ENCODE results near the gene CORO1C.

Gene CORO1C

DNA sequence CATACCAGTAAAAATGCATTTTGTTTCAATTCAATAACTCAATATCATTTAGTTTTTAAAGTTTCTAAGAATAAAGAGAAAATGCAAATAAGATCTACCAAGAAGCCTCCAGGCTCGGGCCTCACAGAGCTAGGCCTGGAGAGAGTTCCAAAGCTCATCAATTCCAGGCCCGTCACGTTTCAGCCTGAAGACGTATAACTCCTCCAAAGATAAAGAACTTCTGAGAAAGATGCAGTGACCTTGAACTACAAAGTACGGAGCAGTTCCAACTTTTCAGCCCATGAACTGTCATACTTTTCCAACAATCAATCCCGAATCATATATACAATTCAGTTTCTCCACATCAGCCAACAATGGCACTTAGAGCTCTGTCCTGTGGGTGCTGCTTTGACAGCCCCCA lies 17.8 kb downstream of the CORO1C start:
- TF ChIP-seq, protein P1, sequence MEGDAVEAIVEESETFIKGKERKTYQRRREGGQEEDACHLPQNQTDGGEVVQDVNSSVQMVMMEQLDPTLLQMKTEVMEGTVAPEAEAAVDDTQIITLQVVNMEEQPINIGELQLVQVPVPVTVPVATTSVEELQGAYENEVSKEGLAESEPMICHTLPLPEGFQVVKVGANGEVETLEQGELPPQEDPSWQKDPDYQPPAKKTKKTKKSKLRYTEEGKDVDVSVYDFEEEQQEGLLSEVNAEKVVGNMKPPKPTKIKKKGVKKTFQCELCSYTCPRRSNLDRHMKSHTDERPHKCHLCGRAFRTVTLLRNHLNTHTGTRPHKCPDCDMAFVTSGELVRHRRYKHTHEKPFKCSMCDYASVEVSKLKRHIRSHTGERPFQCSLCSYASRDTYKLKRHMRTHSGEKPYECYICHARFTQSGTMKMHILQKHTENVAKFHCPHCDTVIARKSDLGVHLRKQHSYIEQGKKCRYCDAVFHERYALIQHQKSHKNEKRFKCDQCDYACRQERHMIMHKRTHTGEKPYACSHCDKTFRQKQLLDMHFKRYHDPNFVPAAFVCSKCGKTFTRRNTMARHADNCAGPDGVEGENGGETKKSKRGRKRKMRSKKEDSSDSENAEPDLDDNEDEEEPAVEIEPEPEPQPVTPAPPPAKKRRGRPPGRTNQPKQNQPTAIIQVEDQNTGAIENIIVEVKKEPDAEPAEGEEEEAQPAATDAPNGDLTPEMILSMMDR (IDR thresholded peaks at IDR 0.05; ENCODE audit: low read depth, low read length, missing control alignments) = no peak
- H3K4me3 ChIP-seq (ENCODE audit: low read depth, low read length) = no peak overlapping the region
- DNase-seq (ENCODE audit: low read depth) = no peak

DNA sequence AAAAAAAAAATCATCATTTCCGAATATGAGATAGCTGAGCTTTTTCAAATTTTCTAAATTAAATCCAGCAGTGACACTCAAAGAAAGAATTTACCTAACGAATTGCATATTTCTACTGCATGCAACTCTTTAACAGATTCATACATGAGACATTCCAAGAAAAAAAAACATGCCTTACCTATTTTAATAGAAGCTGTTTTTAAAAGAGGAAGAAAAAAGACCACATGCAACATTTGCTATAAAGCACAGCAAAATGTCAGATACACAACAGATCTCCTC lies 18.5 kb downstream of the CORO1C start:
- TF ChIP-seq, protein P1 (IDR thresholded peaks at IDR 0.05; ENCODE audit: low read depth, low read length, missing control alignments) = no peak
- no peak overlapping the region for H3K4me3 ChIP-seq (ENCODE audit: low read depth, low read length)
- no peak for DNase-seq (ENCODE audit: low read depth)

DNA sequence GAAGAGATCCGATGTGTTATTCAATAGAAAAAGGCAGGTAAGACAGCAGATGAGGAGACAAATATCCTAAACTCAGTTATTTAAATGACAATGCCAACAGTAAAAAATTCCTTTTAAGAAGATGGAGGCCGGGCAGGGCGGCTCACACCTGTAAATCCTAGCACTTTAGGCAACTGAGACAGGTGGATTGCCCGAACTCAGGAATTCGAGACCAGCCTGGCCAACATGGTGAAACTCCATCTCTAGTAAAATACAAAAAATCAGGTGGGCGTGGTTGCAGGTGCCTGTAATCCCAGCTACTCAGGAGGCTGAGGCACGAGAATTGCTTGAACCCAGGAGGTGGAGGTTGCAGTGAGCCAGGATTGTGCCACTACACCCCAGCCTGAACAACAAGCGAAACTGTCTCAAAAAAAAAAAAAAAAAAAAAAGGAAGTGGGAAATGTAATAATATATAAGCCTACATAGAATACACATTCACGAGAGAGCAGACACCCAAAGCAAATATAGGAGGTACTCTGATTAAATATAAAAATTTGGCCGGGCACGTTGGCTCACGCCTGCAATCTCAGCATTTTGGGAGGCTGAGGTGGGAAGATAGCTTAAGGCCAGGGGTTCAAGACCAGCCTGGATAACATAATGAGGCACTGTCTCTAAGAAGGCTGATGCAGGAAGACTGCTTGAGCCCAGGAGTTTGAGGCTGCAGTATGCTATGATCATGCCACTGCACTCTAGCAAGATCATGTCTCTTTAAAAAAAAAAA lies 19.0 kb downstream of the CORO1C start:
- no peak for DNase-seq (ENCODE audit: low read depth)
- no peak overlapping the region for H3K4me3 ChIP-seq (ENCODE audit: low read depth, low read length)
- TF ChIP-seq, protein P1 (IDR thresholded peaks at IDR 0.05; ENCODE audit: low read depth, low read length, missing control alignments) = no peak

DNA sequence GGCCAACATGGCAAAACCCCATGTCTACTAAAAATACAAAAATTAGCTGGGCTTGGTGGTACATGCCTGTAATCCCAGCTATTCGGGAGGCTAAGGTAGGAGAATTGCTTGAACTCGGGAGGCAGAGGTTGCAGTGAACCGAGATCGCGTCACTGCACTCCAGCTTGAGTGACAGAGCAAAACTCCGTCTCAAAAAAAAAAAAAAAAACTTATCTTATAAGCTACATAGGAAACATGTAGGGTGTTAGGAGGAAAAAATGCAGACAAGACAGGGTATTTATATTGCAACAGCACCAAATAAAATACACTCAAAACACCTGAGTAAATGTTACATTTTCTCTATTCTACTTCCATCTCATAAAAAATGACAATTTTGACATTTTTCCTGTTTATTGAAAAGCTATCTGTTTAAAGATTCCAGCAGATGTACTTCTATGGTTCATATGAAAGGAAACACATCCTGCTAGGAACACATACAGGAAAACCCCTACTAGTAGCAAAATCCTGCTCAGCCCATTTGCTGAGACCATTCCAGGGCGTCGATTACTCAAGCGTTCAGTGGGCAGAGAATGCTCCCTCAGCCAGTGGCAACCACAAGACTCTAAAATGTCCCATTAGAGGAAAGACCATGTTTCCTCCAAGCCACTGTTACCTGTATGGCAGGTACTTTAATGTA lies 19.7 kb downstream of the CORO1C start:
- no peak for DNase-seq (ENCODE audit: low read depth)
- H3K4me3 ChIP-seq (ENCODE audit: low read depth, low read length) = no peak overlapping the region
- TF ChIP-seq, protein P1 (IDR thresholded peaks at IDR 0.05; ENCODE audit: low read depth, low read length, missing control alignments) = no peak

DNA sequence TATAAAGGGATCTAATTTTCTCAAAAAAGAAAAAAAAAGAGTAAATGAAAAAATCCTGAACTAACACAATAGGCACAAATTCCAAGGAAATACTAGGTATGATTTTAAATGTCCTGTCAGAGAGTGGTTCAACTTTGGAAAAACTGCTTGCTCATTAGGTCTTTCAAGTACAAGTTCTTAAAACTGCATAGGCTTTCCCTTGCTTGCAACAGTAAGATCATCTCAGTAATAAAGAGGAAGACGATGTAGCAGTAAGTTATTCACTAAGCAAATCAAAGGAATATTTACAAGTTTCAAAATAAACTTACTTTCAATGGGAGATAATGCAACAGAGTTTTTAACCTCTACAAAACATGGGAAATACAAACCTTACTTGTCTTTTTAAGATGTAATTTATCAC lies 21.6 kb downstream of the CORO1C start:
- TF ChIP-seq, protein P1 (IDR thresholded peaks at IDR 0.05; ENCODE audit: low read depth, low read length, missing control alignments) = no peak
- DNase-seq (ENCODE audit: low read depth) = no peak
- H3K4me3 ChIP-seq (ENCODE audit: low read depth, low read length) = no peak overlapping the region

DNA sequence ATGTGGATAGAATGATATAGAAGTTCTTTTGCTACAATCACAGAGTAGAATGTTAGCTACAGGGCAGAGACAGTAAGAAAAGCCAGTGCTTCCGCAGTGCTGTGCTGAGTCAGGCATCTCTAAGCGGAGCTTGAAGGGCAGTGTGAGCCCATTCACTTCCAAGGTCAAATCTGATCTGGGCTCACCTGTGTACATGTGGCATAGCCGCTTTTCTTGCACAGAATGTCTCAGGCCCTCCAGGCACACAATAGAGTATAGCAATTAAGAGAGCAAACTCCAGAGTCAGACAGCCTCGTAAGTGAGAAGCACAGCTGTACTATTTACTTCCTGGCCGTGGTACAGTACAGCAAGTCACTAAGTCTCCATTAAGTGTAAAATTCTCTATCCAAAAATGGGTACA lies 26.8 kb downstream of the CORO1C start:
- no peak for DNase-seq (ENCODE audit: low read depth)
- H3K4me3 ChIP-seq (ENCODE audit: low read depth, low read length) = no peak overlapping the region
- TF ChIP-seq, protein P1 (IDR thresholded peaks at IDR 0.05; ENCODE audit: low read depth, low read length, missing control alignments) = no peak
